H1 (cell line): ENCODE results near the gene MARCHF9. TPM values are rescaled to one million over a fixed set of nuclear protein-coding genes. Genes with fewer than 3 reads are reported as not detected.

Experiments
- GABPA ChIP-seq: IDR thresholded peaks from 2 replicates; pipeline ENCODE4 v1.6.1; 2011; ENCODE audit warnings: mild to moderate bottlenecking, low read length, moderate library complexity, borderline replicate concordance; ENCODE audit not compliant: insufficient read depth
- MAFK ChIP-seq: IDR thresholded peaks from 2 replicates; pipeline ENCODE4 v1.6.1; 2012; ENCODE audit warnings: low read depth, mild to moderate bottlenecking, improper control_type of control experiment, low read length
- polyA plus RNA-seq, 7 experiments: library from polyadenylated mRNA; depleted of rRNA in 3 of 7; stranded (reverse) in 5 of 7; unstranded in 2 of 7; fragments of >200 nt in 5 of 7; fragments of 200-250 nt in 2 of 7; gene quantifications; 1 replicate in 5 of 7; 2 replicates in 1 of 7; 4 replicates in 1 of 7; pipeline versions ENCODE4 v1.2.1 to v1.2.3, GENCODE V29; 2011 to 2013; ENCODE audit warnings: missing spikeins in 2 of 7, mixed read lengths in 2 of 7
- total RNA-seq: library from RNA; stranded (reverse); fragmentation: NEBNext Ultra II Directional; extraction: Animal tissue kit (Norgen Biotek cat#: 25700); gene quantifications from 2 replicates; pipeline ENCODE4 v1.2.1, GENCODE V29; 2021

Gene MARCHF9
- total and polyA plus RNA-seq, 2 of the 8 experiments (the other 6 are each of a cell fraction or from before 2014, with no cell fraction given) = 6.4 to 7.8 TPM

DNA sequence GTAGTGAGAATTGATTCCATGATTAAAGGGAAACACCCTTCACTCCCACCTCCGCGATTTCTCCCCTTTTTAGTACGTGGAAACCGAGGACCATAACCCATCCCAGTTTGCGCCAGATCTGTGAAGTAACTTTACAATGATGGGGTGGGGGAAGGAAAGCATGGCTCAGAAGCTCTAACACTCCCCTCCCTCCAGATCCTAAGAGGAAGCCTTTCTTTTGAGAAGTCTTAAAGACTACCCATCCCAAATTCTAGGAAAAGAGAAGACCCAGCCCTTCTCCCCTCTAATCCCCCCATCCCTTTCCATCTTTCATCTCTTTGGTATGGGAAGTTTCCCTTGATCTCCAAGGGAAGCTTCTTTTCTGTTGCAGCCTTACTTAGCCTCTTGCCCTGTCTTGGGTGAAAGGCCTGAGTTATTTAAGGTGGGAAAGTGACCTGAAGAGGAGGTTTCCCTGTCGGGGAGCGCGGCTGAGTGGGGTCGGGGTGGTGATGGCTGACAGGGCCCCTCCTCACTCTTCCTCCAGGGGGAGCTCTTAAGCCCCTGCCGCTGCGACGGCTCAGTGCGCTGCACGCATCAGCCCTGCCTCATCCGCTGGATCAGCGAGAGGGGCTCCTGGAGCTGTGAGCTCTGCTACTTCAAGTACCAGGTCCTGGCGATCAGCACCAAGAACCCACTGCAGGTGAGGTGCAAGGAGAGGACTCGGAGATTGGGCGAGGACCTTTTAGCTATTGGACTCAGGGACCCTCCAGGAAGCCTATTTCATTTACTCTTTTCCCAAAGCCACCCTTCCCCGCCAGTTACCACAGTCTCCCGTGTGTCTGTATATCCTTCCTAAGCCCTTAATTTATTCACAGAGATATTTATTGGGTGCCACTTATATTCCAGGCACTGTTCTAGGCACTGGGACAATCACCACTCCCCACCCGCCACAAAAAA, 1.8 kb downstream of the MARCHF9 start (continued):
- TF ChIP-seq GABPA (peak; percentile 65; the same call in 1 of the 2 replicates), MAFK (no peak)
